Tibial nerve (tissue), 3 donors: ENCODE results near the gene PLCB1.

Experiments used
- CTCF ChIP-seq, 5 experiments: fragments of 200-600 bp in 3 of 5; fragments of 450-650 bp in 2 of 5; sonication (generic) in 3 of 5; IDR thresholded peaks; one replicate each; pipeline ENCODE4 v1.5.1; 2016 to 2019; ENCODE audit warnings: antibody characterized with exemption in 5 of 5, mild to moderate bottlenecking in 3 of 5, moderate library complexity in 2 of 5
- POLR2A ChIP-seq, 2 donors: fragments of 450-650 bp; IDR thresholded peaks; one replicate each; pipeline ENCODE4 v1.6.1; 2017; ENCODE audit warnings: antibody characterized with exemption in 2 of 2, mild to moderate bottlenecking in 2 of 2, moderate library complexity in 2 of 2

- TF ChIP-seq POLR2A (IDR thresholded peaks at IDR 0.05) (no peak), CTCF (IDR thresholded peaks at IDR 0.05) (no peak)
These were observed 19.3 kb downstream of the PLCB1 start for GRCh38 chr20:8151372-8151771.
